ENCODE data around the gene SLC38A10.
A peak's percentile ranks its signal among the peaks of the same experiment; 100 is the strongest.

Gene SLC38A10

DNA sequence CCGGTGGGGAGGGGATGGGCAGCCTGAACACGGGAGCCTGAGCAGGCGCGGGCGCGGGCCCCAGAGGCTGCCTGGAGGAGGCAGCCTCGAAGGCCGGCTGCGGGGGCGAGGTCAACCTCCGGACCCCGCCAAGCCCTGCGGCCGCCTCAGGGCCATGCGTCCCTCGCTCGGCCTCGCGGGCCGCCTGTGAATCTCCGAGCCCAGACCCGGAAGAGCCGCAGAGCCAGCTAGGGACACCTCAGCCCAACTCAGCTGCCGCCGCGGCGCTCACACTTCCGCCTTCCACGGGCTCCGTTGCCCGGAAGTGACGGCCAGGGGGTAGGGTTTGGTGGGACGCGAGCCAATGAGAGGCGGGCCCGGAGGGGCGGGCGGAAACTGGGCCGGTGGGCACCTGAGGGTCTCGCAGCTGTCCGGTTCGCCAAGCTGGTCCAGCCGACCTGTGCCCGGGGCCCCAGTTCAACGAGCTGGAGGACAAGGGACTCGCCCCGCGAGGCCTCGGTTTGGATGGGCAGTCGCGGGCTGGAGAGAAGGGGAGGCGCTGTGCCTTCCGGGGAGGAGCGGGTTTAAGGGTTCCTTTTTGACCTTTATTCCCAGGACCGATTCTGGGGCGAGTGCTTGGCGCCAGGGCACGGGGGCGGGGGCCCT lies at the start of gene SLC38A10:
Gene SLC38A10, minus strand, starts transcription at position 277 of the 645 bp plus-strand sequence. CDS start 386 bp downstream, outside the sequence.
- H3K27ac ChIP-seq = peak within 1 kb of the TSS; percentile 87
- TF ChIP-seq ZFX (IDR thresholded peaks at IDR 0.05) = peak; percentile 82; the same call in 1 of the 2 replicates
- TF ChIP-seq, protein P1, sequence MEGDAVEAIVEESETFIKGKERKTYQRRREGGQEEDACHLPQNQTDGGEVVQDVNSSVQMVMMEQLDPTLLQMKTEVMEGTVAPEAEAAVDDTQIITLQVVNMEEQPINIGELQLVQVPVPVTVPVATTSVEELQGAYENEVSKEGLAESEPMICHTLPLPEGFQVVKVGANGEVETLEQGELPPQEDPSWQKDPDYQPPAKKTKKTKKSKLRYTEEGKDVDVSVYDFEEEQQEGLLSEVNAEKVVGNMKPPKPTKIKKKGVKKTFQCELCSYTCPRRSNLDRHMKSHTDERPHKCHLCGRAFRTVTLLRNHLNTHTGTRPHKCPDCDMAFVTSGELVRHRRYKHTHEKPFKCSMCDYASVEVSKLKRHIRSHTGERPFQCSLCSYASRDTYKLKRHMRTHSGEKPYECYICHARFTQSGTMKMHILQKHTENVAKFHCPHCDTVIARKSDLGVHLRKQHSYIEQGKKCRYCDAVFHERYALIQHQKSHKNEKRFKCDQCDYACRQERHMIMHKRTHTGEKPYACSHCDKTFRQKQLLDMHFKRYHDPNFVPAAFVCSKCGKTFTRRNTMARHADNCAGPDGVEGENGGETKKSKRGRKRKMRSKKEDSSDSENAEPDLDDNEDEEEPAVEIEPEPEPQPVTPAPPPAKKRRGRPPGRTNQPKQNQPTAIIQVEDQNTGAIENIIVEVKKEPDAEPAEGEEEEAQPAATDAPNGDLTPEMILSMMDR (conservative IDR thresholded peaks at IDR 0.05) = no peak

- TF ChIP-seq ZFX (IDR thresholded peaks at IDR 0.05) = no peak
- peak overlapping the region; percentile 96 for H3K27ac ChIP-seq
Observed at GRCh38 chr17:81342269-81343070, 47.4 kb upstream of the SLC38A10 start.

- TF ChIP-seq ZFX (IDR thresholded peaks at IDR 0.05) = no peak
- TF ChIP-seq, protein P1 (conservative IDR thresholded peaks at IDR 0.05) = no peak
- peak overlapping the region; percentile 96 for H3K27ac ChIP-seq
Observed at GRCh38 chr17:81341516-81342268, 46.6 kb upstream of the SLC38A10 start.

- TF ChIP-seq, protein P1 (conservative IDR thresholded peaks at IDR 0.05) = no peak
- no peak for TF ChIP-seq ZFX (IDR thresholded peaks at IDR 0.05)
Observed at GRCh38 chr17:81340607-81341515, 45.8 kb upstream of the SLC38A10 start.

GRCh38 chr17:81339534-81340296 lies 44.6 kb upstream of the SLC38A10 start:
- TF ChIP-seq, protein P1 (conservative IDR thresholded peaks at IDR 0.05) = no peak
- no peak for TF ChIP-seq ZFX (IDR thresholded peaks at IDR 0.05)
- no peak overlapping the region for H3K27ac ChIP-seq

More at GRCh38 chr17:81340607-81341515, 45.8 kb upstream of the SLC38A10 start:
- H3K27ac ChIP-seq = no peak overlapping the region

DNA sequence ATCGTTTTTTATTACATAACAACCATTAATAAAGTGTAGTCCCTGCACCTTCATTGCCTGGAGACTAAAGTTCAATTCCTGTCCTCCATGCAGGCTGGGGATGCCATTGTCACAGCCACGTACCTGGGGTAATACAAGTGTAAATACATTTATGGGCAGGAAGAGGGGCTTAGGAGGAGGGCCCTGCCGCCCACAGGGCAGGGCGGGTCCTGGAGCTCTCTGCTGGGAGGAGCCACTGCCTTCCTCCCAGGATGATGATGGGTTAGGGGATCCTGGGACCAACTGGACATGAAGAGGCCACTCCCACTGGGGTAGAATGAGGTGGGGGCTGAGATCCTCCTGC lies 44.1 kb upstream of the SLC38A10 start:
- no peak overlapping the region for H3K27ac ChIP-seq
- TF ChIP-seq, protein P1 (conservative IDR thresholded peaks at IDR 0.05) = no peak
- TF ChIP-seq ZFX (IDR thresholded peaks at IDR 0.05) = no peak

All from C4-2B (cell line).